ENCODE data around the gene SEL1L3.

GRCh38 chr4:25800245-25800644 is 62.5 kb downstream of the SEL1L3 start:
- no peak for TF ChIP-seq CTCF (conservative IDR thresholded peaks at IDR 0.05 in 1 of 2, IDR thresholded peaks at IDR 0.05 in 1 of 2; ENCODE audit: extremely low read depth in 1 of 2, insufficient read depth in 1 of 2, low read depth in 1 of 2, low read length in 2 of 2)
- TF ChIP-seq EZH2 (IDR thresholded peaks at IDR 0.05; ENCODE audit: borderline replicate concordance, low read length), result no peak
